ENCODE measurements around the gene SRCAP.

SRCAP gene

GRCh38 chr16:30698816-30699614, at the start of gene SRCAP:
TSS of gene SRCAP (plus strand) at chr16:30699171. CDS start at chr16:30700825, 1,654 bp downstream.
- peak; percentile 87 for DNase-seq (ENCODE audit: low read depth)

GRCh38 chr16:30649725-30650368, 49.1 kb upstream of the SRCAP start:
- no peak for DNase-seq (ENCODE audit: low read depth)

DNA sequence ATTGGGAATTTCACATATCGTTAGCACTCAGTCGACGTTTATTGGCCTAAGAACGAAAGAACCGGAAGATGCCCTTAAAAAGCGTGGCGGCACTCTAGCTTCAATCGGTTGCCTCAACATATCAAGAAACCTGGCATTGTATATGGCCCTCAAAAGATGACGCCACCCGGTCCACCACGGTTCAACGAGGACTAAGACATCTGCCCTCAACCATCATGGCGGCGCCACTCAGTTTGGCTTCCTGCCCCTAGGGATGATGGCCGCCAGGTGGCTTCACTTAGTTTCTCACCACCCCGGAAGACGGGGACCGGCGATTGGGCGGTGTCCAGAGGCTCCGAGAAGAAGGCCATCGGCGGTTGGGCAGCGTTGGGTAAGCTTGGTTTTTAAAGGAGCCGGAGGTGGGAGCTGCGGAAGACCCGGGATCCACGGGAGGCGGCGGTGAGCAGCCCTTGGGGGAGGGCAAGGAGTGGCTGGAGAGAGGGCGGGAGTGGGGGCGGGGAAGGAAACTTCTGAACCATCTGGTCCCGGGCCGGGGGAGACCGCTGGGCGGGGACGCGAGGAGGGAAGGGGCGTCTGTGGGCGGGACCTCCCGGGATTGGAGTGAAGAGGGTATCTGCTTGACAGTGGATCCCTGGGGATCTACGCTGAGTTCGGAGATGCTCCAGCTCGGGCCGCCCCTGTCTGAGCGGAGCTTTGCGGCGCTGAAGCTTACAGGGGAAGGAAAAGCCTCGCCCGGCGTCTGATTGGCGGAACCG, 48.4 kb upstream of the SRCAP start, which contains the start of gene PRR14:
PRR14 (plus strand) TSS at position 592 of the 755 bp plus-strand sequence. CDS start 686 bp downstream, outside the sequence.
- peak; percentile 99 for DNase-seq (ENCODE audit: low read depth)

GRCh38 chr16:30651124-30652004, 47.6 kb upstream of the SRCAP start:
- DNase-seq (ENCODE audit: low read depth) = peak; percentile 76

GRCh38 chr16:30652005-30652296, 47.0 kb upstream of the SRCAP start:
- no peak for DNase-seq (ENCODE audit: low read depth)

DNA sequence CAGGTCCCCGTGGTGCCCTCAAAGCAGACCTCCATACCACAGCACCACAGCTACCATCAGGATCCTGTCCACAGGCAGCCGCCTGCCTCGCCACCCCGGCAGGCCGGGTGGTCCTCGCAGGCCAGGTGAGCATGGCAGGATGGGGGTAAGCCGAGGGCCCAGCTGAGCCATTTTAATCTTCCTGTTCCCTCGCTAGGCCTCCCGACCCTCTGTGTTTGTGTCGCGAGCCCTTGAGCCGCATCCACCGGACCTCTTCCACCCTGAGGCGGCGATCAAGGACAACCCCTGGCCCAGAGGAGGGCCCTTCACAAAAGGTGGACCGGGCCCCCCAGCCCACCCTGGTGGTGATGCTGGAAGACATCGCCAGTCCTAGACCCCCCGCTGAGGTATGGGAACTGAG, 46.3 kb upstream of the SRCAP start:
- no peak for DNase-seq (ENCODE audit: low read depth)

DNA sequence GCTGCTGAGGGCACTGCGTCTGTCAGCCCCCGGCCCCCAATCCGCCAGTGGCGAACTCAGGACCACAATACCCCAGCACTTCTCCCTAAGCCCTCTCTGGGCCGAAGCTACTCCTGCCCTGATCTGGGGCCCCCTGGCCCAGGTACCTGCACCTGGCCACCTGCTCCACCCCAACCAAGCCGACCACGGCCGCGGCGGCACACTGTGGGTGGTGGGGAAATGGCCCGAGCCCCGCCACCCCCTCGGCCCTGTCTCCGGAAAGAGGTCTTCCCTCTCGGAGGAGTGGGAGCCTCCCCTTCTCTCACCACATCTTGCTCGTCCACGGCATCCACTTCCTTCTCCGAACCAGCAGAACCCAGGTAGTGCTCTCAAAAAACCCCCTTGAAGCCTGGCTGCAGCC, 44.1 kb upstream of the SRCAP start:
- no peak for DNase-seq (ENCODE audit: low read depth)

DNA sequence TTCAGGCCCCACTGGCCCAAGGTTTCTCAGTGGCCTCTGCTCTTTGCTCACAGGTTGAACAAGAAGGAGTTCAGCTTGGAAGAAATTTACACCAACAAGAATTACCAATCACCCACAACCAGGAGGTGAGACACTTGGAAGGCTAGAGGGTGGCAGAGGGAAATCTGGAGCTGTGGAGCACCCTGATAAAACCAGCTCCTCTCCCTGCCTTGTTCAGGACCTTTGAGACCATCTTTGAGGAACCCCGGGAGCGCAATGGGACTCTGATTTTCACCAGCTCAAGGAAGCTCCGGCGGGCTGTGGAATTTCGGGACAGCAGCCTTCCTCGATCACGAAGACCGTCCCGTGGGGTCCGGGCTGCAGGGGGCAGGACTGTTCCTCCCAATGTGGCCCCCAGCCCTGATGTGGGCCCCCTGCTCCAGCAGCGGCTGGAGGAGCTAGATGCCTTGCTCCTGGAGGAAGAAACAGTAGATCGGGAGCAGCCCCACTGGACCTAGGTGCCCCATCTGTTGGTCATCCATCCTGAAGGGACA, 43.1 kb upstream of the SRCAP start:
- DNase-seq (ENCODE audit: low read depth) = no peak

DNA sequence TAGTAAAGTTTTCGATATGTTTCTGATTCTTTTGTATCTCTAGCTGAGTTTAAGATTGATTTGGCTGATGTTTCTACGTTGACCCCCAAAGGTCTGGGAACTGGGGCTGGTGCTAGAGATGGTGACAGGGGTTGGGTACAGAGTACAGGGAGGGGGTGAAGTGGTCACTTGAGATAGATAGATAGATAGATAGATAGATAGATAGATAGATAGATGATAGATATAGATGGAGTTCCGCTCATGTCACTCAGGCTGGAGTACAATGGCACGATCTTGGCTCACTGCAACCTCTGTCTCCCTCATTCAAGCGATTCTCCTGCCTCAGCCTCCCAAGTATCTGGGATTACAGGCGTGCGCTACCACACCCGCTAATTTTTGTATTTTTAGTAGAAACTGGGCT, 42.6 kb upstream of the SRCAP start:
- DNase-seq (ENCODE audit: low read depth) = no peak

DNA sequence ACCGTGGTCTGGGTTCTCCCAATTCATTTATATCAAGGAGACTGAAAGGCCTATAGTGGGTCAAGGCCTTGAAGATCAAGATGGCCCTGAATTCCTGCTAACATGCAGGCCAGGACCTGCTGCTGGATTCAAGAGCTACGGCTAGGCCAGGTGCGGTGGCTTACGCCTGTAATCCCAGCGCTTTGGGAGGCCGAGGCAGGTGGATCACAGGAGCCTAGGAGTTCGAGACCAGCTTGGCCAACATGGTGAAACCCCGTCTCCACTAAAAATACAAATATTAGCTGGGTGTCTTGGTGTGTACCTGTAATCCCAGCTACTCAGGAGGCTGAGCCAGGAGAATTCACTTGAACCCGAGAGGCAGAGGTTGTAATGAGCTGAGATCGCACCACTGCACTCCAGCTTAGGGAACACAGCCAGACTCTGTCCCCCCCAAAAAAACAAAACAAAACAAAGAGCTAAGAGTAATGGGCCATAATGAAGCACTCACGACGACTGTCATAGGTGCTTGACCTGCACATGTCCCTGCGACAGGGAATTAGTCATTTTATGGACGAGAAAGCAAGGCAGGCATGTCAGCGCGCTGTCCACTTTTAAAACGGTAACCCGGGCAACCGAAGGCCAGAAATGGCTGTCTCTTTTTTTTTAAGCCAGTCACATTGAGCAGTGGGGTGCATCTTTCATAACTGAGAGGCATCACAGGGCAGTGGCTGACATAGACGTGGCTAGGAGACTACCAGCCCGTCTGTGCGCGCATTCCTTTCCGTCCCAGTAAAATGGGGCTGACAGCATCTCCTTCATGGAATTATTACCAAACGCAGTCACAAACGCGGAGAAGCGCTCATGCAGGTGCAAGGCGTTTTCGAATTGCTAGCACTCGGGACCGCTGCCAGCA, 41.8 kb upstream of the SRCAP start:
- no peak for DNase-seq (ENCODE audit: low read depth)

GRCh38 chr16:30657866-30658730, 40.9 kb upstream of the SRCAP start, which contains the start of gene FBRS:
TSS of gene FBRS (plus strand) at chr16:30658431. CDS start at chr16:30659519, 1,088 bp downstream.
- DNase-seq (ENCODE audit: low read depth) = peak; percentile 100

DNA sequence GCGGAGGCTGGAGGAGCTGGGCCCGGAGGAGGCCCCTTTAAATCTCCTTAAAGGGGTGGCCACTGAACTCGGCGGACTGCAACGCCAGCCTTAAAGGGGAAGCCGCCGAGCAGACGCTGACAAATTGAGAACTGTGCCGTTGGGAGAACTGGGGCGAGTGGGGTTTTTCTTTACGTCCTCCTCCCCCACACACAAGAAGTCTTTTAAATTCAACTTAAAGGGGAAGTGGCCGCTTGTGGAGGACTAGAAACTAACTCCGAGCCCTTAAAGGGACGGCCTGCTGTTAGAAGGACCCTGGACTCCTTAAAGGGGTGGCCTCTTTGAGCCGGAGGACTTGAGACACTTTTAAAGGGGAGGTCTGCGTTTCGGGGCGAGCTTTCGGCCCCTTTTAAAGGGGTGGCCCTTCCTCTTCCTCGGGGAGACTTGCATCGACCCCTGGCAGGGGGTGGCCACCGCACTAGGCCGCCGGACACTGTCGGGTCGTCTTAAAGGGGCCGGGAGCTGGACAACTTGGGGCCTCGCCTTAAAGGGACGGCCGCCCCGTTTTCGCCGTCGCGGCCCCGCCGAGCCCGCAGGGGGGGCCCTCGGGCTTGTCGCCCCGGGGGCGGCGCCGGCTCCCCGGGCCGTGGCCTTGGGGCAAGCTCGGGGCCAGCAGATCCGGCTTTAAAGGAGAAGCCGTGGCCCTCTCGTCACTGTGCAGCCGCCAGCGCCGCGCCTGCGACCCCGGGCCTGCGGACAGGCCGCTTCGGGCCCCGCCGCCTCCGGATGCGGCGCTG, 40.1 kb upstream of the SRCAP start:
- peak; percentile 97 for DNase-seq (ENCODE audit: low read depth)

DNA sequence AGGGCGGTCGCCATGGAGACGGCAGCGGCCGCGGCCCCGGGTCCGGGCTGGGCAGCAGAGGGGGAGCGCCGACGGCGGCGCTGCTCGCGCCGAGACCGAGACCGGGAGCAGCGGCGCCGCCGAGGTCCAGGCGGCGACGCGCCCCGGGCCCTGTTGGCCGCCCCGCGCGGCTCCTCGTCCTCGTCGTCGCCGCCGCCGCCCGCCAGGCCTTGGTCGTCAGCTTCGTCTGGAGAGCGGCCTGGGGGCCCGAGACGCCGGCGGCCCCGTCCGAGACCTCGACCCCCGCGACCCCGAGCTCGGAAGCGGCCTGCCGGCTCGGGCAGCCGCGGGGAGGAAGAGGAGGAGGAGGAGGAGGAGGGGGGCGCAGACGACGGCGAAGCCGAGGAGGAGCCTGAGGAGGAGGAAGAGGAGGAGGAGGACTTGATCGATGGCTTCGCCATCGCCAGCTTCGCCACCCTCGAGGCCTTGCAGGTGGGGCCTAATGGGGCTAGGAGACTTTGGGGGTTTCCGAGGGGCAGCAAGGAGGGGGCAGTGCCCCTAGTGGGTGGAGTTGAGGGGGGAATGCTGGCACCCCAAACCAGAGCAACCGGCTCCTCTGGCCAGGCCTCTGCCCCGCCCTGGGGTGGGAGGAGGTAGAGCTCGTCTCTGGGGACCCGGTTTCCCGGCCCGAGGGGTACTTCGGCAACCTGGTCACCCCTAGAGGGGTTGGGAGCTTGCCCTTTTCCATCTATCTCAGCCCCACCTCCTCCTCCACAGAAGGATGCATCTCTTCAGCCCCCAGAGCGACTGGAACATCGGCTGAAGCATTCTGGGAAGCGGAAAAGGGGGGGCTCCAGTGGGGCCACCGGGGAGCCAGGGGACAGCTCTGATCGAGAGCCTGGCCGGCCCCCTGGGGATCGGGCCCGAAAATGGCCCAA, 39.2 kb upstream of the SRCAP start:
- peak; percentile 43 for DNase-seq (ENCODE audit: low read depth)

GRCh38 chr16:30660424-30661261, 38.3 kb upstream of the SRCAP start:
- DNase-seq (ENCODE audit: low read depth) = peak; percentile 57

DNA sequence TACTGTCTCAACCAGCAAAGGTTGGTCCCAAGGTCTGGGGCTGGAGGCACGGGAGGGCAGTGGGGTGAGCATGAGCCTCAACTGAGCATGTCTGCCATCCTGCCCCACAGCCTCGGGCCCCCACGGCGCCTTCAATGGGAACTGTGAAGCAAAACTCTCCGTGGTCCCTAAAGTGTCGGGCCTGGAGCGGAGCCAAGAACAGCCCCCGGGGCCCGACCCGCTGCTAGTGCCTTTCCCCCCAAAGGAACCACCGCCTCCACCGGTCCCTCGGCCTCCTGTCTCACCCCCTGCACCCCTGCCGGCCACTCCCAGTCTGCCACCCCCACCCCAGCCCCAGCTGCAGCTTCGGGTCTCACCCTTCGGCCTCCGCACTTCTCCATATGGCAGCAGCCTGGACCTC, 36.5 kb upstream of the SRCAP start:
- no peak for DNase-seq (ENCODE audit: low read depth)

DNA sequence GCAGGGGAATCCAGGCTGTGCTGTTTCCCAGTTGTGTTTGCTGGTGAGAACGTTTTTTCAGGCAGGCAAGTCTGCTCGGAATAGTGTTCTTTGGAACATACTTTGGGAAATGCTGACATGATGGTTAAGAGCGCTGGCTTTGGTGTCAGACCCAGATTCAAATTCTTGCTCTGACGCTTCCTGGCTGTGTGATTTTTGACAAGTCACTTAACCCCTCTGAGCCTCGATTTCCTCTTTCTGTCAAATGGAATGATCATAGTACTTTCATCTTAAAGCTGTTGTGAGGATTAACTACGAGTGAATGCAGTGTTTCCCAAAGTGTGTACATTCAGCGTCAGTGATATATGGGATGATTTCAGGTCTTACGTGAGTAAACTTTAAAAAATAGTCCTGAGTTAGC, 35.9 kb upstream of the SRCAP start:
- DNase-seq (ENCODE audit: low read depth) = no peak

- DNase-seq (ENCODE audit: low read depth) = no peak
Observed at GRCh38 chr16:30663820-30664219, 35.2 kb upstream of the SRCAP start.

Data from ELR (cell line).